GM12878 (cell line): ENCODE data around the gene KLHL35. TPM values are rescaled to one million over a fixed set of nuclear protein-coding genes. Genes with fewer than 3 reads are reported as not detected.

Experiments used
- MEF2A ChIP-seq: IDR thresholded peaks from 2 replicates; pipeline ENCODE4 v1.6.1; 2011; ENCODE audit warnings: low read depth, mild to moderate bottlenecking, low read length, moderate library complexity; ENCODE audit not compliant: insufficient read depth
- PML ChIP-seq: IDR thresholded peaks from 2 replicates; pipeline ENCODE4 v1.6.1; 2012; ENCODE audit warnings: low read length, inconsistent platforms
- SRF ChIP-seq, 2 experiments: IDR thresholded peaks; 2 replicates each; pipeline ENCODE4 v1.6.1; 2011; ENCODE audit warnings: low read depth in 2 of 2, low read length in 2 of 2, mild to moderate bottlenecking in 1 of 2, moderate library complexity in 1 of 2
- TARDBP ChIP-seq: IDR thresholded peaks from 2 replicates; pipeline ENCODE4 v1.6.1; 2016; ENCODE audit warnings: borderline replicate concordance
- TCF3 ChIP-seq: IDR thresholded peaks from 2 replicates; pipeline ENCODE4 v1.6.1; 2012; ENCODE audit warnings: low read depth, mild to moderate bottlenecking, low read length, borderline replicate concordance; ENCODE audit not compliant: insufficient read depth
- polyA plus RNA-seq, 11 experiments: library from polyadenylated mRNA; depleted of rRNA in 4 of 11; unstranded in 6 of 11; stranded (reverse) in 5 of 11; fragments of >200 nt; fragmentation: Nextera tagmentation in 4 of 11; fragmentation: Illumina TruSeq in 1 of 11; extraction: Ambion mirVana in 4 of 11; extraction: Trizol in 1 of 11; gene quantifications; 1 replicate in 1 of 11; 2 replicates in 10 of 11; pipeline versions ENCODE4 v1.2.1 to v1.2.3, GENCODE V29; 2011 to 2016; ENCODE audit warnings: inconsistent platforms in 2 of 11, missing spikeins in 2 of 11, low read depth in 1 of 11
- total RNA-seq, 4 experiments: library from RNA; depleted of rRNA in 3 of 4; stranded (reverse); fragments of >200 nt in 3 of 4; fragmentation: Illumina TruSeq in 1 of 4; extraction: Trizol in 1 of 4; gene quantifications; 2 replicates each; pipeline versions ENCODE4 v1.2.1 to v1.2.3, GENCODE V29; 2013 to 2021
- TF ChIP-seq, protein P1 (sequence below): IDR thresholded peaks from 2 replicates; pipeline ENCODE4 v1.6.1; 2012; ENCODE audit warnings: low read depth, low read length, improper control_type of control experiment
- TF ChIP-seq, protein P2 (sequence below): IDR thresholded peaks from 2 replicates; pipeline ENCODE4 v1.6.1; 2012; ENCODE audit warnings: improper control_type of control experiment, low read depth, low read length; ENCODE audit not compliant: insufficient replicate concordance
- TF ChIP-seq, protein P3 (sequence below): fragments of 450-650 bp; formaldehyde crosslinking; IDR thresholded peaks from 2 replicates; pipeline ENCODE4 v1.4.0; 2020; ENCODE audit warnings: mild to moderate bottlenecking, moderate library complexity

The KLHL35 gene
- total and polyA plus RNA-seq, 10 of the 15 experiments (the other 5 are each of a cell fraction or from before 2014, with no cell fraction given): 0.04 to 0.34 (median 0.13) TPM; not detected in 1

DNA sequence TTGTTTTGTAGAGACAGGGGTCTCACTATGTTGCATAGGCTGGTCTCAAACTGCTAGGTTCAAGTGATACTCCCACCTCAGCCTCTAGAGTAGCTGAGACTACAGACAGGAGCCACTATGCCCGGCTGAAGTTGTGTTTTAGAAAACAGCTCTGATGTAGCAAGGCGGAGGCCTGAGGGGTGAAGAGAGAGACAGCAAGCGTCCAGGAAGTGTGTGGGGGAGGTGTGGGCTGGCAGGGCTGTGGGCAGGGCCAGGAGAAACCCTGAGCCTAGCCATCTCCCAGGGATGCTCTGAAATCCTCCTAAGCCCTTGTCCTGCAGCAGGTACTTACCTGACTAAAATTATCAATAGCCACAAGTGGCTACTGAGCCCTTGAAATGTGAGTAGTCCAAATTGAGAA, 49.8 kb downstream of the KLHL35 start (continued):
- TF ChIP-seq, protein P1, sequence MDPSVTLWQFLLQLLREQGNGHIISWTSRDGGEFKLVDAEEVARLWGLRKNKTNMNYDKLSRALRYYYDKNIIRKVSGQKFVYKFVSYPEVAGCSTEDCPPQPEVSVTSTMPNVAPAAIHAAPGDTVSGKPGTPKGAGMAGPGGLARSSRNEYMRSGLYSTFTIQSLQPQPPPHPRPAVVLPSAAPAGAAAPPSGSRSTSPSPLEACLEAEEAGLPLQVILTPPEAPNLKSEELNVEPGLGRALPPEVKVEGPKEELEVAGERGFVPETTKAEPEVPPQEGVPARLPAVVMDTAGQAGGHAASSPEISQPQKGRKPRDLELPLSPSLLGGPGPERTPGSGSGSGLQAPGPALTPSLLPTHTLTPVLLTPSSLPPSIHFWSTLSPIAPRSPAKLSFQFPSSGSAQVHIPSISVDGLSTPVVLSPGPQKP: no peak
- TF ChIP-seq TARDBP (no peak), PML (no peak), MEF2A (no peak), SRF (IDR thresholded peaks at IDR 0.05; ENCODE audit: low read depth in 2 of 2, low read length in 2 of 2) (no peak), TCF3 (no peak)
- TF ChIP-seq, protein P2, sequence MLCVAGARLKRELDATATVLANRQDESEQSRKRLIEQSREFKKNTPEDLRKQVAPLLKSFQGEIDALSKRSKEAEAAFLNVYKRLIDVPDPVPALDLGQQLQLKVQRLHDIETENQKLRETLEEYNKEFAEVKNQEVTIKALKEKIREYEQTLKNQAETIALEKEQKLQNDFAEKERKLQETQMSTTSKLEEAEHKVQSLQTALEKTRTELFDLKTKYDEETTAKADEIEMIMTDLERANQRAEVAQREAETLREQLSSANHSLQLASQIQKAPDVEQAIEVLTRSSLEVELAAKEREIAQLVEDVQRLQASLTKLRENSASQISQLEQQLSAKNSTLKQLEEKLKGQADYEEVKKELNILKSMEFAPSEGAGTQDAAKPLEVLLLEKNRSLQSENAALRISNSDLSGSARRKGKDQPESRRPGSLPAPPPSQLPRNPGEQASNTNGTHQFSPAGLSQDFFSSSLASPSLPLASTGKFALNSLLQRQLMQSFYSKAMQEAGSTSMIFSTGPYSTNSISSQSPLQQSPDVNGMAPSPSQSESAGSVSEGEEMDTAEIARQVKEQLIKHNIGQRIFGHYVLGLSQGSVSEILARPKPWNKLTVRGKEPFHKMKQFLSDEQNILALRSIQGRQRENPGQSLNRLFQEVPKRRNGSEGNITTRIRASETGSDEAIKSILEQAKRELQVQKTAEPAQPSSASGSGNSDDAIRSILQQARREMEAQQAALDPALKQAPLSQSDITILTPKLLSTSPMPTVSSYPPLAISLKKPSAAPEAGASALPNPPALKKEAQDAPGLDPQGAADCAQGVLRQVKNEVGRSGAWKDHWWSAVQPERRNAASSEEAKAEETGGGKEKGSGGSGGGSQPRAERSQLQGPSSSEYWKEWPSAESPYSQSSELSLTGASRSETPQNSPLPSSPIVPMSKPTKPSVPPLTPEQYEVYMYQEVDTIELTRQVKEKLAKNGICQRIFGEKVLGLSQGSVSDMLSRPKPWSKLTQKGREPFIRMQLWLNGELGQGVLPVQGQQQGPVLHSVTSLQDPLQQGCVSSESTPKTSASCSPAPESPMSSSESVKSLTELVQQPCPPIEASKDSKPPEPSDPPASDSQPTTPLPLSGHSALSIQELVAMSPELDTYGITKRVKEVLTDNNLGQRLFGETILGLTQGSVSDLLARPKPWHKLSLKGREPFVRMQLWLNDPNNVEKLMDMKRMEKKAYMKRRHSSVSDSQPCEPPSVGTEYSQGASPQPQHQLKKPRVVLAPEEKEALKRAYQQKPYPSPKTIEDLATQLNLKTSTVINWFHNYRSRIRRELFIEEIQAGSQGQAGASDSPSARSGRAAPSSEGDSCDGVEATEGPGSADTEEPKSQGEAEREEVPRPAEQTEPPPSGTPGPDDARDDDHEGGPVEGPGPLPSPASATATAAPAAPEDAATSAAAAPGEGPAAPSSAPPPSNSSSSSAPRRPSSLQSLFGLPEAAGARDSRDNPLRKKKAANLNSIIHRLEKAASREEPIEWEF: no peak
- TF ChIP-seq, protein P3, sequence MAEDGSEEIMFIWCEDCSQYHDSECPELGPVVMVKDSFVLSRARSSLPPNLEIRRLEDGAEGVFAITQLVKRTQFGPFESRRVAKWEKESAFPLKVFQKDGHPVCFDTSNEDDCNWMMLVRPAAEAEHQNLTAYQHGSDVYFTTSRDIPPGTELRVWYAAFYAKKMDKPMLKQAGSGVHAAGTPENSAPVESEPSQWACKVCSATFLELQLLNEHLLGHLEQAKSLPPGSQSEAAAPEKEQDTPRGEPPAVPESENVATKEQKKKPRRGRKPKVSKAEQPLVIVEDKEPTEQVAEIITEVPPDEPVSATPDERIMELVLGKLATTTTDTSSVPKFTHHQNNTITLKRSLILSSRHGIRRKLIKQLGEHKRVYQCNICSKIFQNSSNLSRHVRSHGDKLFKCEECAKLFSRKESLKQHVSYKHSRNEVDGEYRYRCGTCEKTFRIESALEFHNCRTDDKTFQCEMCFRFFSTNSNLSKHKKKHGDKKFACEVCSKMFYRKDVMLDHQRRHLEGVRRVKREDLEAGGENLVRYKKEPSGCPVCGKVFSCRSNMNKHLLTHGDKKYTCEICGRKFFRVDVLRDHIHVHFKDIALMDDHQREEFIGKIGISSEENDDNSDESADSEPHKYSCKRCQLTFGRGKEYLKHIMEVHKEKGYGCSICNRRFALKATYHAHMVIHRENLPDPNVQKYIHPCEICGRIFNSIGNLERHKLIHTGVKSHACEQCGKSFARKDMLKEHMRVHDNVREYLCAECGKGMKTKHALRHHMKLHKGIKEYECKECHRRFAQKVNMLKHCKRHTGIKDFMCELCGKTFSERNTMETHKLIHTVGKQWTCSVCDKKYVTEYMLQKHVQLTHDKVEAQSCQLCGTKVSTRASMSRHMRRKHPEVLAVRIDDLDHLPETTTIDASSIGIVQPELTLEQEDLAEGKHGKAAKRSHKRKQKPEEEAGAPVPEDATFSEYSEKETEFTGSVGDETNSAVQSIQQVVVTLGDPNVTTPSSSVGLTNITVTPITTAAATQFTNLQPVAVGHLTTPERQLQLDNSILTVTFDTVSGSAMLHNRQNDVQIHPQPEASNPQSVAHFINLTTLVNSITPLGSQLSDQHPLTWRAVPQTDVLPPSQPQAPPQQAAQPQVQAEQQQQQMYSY (CRISPR knock-in tag): no peak
